Tibial nerve (tissue), 3 donors: ENCODE data around the gene RPS19BP1.

Source experiments
- POLR2A ChIP-seq, 2 donors: fragments of 450-650 bp; IDR thresholded peaks; one replicate each; pipeline ENCODE4 v1.6.1; 2017; ENCODE audit warnings: antibody characterized with exemption in 2 of 2, mild to moderate bottlenecking in 2 of 2, moderate library complexity in 2 of 2
- TF ChIP-seq, protein P1 (sequence below), 5 experiments: fragments of 200-600 bp in 3 of 5; fragments of 450-650 bp in 2 of 5; sonication (generic) in 3 of 5; IDR thresholded peaks; one replicate each; pipeline ENCODE4 v1.5.1; 2016 to 2019; ENCODE audit warnings: antibody characterized with exemption in 5 of 5, mild to moderate bottlenecking in 3 of 5, moderate library complexity in 2 of 5

- TF ChIP-seq, protein P1, sequence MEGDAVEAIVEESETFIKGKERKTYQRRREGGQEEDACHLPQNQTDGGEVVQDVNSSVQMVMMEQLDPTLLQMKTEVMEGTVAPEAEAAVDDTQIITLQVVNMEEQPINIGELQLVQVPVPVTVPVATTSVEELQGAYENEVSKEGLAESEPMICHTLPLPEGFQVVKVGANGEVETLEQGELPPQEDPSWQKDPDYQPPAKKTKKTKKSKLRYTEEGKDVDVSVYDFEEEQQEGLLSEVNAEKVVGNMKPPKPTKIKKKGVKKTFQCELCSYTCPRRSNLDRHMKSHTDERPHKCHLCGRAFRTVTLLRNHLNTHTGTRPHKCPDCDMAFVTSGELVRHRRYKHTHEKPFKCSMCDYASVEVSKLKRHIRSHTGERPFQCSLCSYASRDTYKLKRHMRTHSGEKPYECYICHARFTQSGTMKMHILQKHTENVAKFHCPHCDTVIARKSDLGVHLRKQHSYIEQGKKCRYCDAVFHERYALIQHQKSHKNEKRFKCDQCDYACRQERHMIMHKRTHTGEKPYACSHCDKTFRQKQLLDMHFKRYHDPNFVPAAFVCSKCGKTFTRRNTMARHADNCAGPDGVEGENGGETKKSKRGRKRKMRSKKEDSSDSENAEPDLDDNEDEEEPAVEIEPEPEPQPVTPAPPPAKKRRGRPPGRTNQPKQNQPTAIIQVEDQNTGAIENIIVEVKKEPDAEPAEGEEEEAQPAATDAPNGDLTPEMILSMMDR (IDR thresholded peaks at IDR 0.05): no peak
- TF ChIP-seq POLR2A (IDR thresholded peaks at IDR 0.05): no peak
Observed at GRCh38 chr22:39498802-39499201, 33.7 kb downstream of the RPS19BP1 start.
